Muscle layer of duodenum (tissue), 2 donors: ENCODE measurements around the gene POGLUT2.

Experiments used
- H3K27ac ChIP-seq: one replicate; pipeline ENCODE4 v1.7.0; 2013; ENCODE audit warnings: mild to moderate bottlenecking, low read length
- H3K27me3 ChIP-seq: one replicate; pipeline ENCODE4 v1.7.0; 2013; ENCODE audit warnings: low read depth, mild to moderate bottlenecking, control low read depth, low read length
- H3K36me3 ChIP-seq, 2 donors: one replicate each; pipeline ENCODE4 v1.7.0; 2013; ENCODE audit warnings: low read length in 2 of 2, control low read depth in 1 of 2, mild to moderate bottlenecking in 1 of 2; ENCODE audit not compliant: insufficient read depth in 2 of 2, control insufficient read depth in 1 of 2
- H3K4me1 ChIP-seq, 2 donors: one replicate each; pipeline ENCODE4 v1.7.0; 2013; ENCODE audit warnings: low read length in 2 of 2, mild to moderate bottlenecking in 2 of 2, control low read depth in 1 of 2, moderate library complexity in 1 of 2; ENCODE audit not compliant: insufficient read depth in 2 of 2, control insufficient read depth in 1 of 2
- H3K4me3 ChIP-seq, 2 donors: one replicate each; pipeline ENCODE4 v1.7.0; 2013; ENCODE audit warnings: low read length in 2 of 2, low read depth in 1 of 2, mild to moderate bottlenecking in 1 of 2
- H3K9me3 ChIP-seq, 2 donors: one replicate each; pipeline ENCODE4 v1.7.0; 2013; ENCODE audit warnings: low read length in 2 of 2, control low read depth in 1 of 2, mild to moderate bottlenecking in 1 of 2; ENCODE audit not compliant: control insufficient read depth in 1 of 2
- donor health status: healthy.

POGLUT2 gene

GRCh38 chr13:102798581-102799425 lies at the start of gene POGLUT2, which contains the start of gene BIVM:
POGLUT2 (minus strand) TSS chr13:102798976; CDS start chr13:102798670, 306 bp downstream.
BIVM (plus strand) TSS chr13:102799119; CDS start chr13:102807268, 8,149 bp downstream.
- peak within 1 kb of the TSS; percentile 23 for H3K27ac ChIP-seq
- H3K9me3 ChIP-seq: no peaks in the 10 kb centered on the region
- no peaks in the 10 kb centered on the region for H3K27me3 ChIP-seq
- H3K36me3 ChIP-seq: no peaks in the 10 kb centered on the region
- H3K4me3 ChIP-seq: peak within 1 kb of the TSS; percentile 83 to 99
- peaks cover 3 to 10% of the 10 kb centered on the region in 2 donors for H3K4me1 ChIP-seq

- no peaks in the 10 kb centered on the region for H3K27me3 ChIP-seq
- H3K9me3 ChIP-seq: no peaks in the 10 kb centered on the region
- peaks cover 0 to 26% of the 10 kb centered on the region in 2 donors for H3K4me1 ChIP-seq
- peak overlapping the region; percentile 94 to 99 for H3K4me3 ChIP-seq
- peaks cover 4 to 8% of the 10 kb centered on the region in 2 donors for H3K36me3 ChIP-seq
- H3K27ac ChIP-seq: peak overlapping the region; percentile 97
These were observed 48.8 kb upstream of the POGLUT2 start for GRCh38 chr13:102847272-102848234.

- no peaks in the 10 kb centered on the region for H3K9me3 ChIP-seq
- peak overlapping the region; percentile 94 to 99 for H3K4me3 ChIP-seq
- no peaks in the 10 kb centered on the region for H3K27me3 ChIP-seq
- peaks cover 0 to 26% of the 10 kb centered on the region in 2 donors for H3K4me1 ChIP-seq
- peak overlapping the region; percentile 97 for H3K27ac ChIP-seq
- peaks cover 4 to 8% of the 10 kb centered on the region in 2 donors for H3K36me3 ChIP-seq
These were observed 47.7 kb upstream of the POGLUT2 start for GRCh38 chr13:102846261-102847015.

- no peaks in the 10 kb centered on the region for H3K9me3 ChIP-seq
- peak within 1 kb of the TSS; percentile 94 to 99 for H3K4me3 ChIP-seq
- H3K4me1 ChIP-seq: peaks cover 0 to 26% of the 10 kb centered on the region in 2 donors
- H3K27ac ChIP-seq: peak within 1 kb of the TSS; percentile 97
- H3K27me3 ChIP-seq: no peaks in the 10 kb centered on the region
- H3K36me3 ChIP-seq: peaks cover 4 to 12% of the 10 kb centered on the region in 2 donors
These were observed 47.0 kb upstream of the POGLUT2 start, which contains the start of gene ERCC5 for GRCh38 chr13:102845630-102846260. ERCC5 (plus strand) TSS chr13:102846032; CDS start chr13:102846267, 235 bp downstream.

- no peaks in the 10 kb centered on the region for H3K27me3 ChIP-seq
- H3K4me3 ChIP-seq: peak overlapping the region; percentile 94 to 99
- H3K4me1 ChIP-seq: peaks cover 0 to 26% of the 10 kb centered on the region in 2 donors
- no peaks in the 10 kb centered on the region for H3K9me3 ChIP-seq
- H3K27ac ChIP-seq: peak overlapping the region; percentile 97
- peaks cover 4 to 15% of the 10 kb centered on the region in 2 donors for H3K36me3 ChIP-seq
These were observed 46.5 kb upstream of the POGLUT2 start for GRCh38 chr13:102845289-102845629.

- Histone ChIP-seq H3K27ac (no peak overlapping the region), H3K9me3 (no peaks in the 10 kb centered on the region), H3K4me3 (no peak overlapping the region), H3K27me3 (no peaks in the 10 kb centered on the region), H3K4me1 (no peaks in the 10 kb centered on the region), H3K36me3 (peaks cover 14 to 41% of the 10 kb centered on the region in 2 donors)
These were observed 40.7 kb upstream of the POGLUT2 start for GRCh38 chr13:102839462-102839861.

- Histone ChIP-seq H3K36me3 (peaks cover 14 to 46% of the 10 kb centered on the region in 2 donors), H3K9me3 (no peaks in the 10 kb centered on the region), H3K27ac (no peak overlapping the region), H3K4me3 (no peak overlapping the region), H3K4me1 (no peaks in the 10 kb centered on the region), H3K27me3 (no peaks in the 10 kb centered on the region)
These were observed 40.2 kb upstream of the POGLUT2 start for GRCh38 chr13:102838982-102839381.

GRCh38 chr13:102838273-102838672 lies 39.5 kb upstream of the POGLUT2 start:
- Histone ChIP-seq H3K27ac (no peak overlapping the region), H3K4me3 (no peak overlapping the region), H3K36me3 (peaks cover 14 to 52% of the 10 kb centered on the region in 2 donors), H3K9me3 (no peaks in the 10 kb centered on the region), H3K27me3 (no peaks in the 10 kb centered on the region), H3K4me1 (no peaks in the 10 kb centered on the region)

- Histone ChIP-seq H3K4me3 (no peak overlapping the region), H3K27me3 (no peaks in the 10 kb centered on the region), H3K27ac (no peak overlapping the region), H3K9me3 (no peaks in the 10 kb centered on the region), H3K4me1 (no peaks in the 10 kb centered on the region), H3K36me3 (peaks cover 14 to 52% of the 10 kb centered on the region in 2 donors)
These were observed 37.7 kb upstream of the POGLUT2 start for GRCh38 chr13:102836471-102836870.

- H3K4me3 ChIP-seq: no peak overlapping the region
- H3K27ac ChIP-seq: no peak overlapping the region
- no peaks in the 10 kb centered on the region for H3K27me3 ChIP-seq
- no peaks in the 10 kb centered on the region for H3K9me3 ChIP-seq
- no peaks in the 10 kb centered on the region for H3K4me1 ChIP-seq
- peaks cover 6 to 46% of the 10 kb centered on the region in 2 donors for H3K36me3 ChIP-seq
These were observed 31.9 kb upstream of the POGLUT2 start for GRCh38 chr13:102830646-102831045.
